ENCODE results near the gene ACTL8.

ACTL8 gene, protein sequence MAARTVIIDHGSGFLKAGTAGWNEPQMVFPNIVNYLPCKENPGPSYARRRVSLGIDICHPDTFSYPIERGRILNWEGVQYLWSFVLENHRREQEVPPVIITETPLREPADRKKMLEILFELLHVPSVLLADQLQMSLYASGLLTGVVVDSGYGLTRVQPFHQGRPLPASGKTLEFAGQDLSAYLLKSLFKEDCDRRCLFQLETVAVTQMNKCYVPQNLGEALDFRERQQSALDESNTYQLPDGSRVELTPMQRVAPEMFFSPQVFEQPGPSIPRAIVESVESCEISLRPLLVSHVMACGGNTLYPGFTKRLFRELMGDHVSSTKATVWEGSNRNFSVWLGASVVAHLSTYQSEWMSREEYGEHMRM

GRCh38 chr1:17755120-17755519, at the start of gene ACTL8:
Gene ACTL8 (plus strand): TSS chr1:17755333. CDS start chr1:17823009, 67,676 bp downstream.
- DNase-seq (ENCODE audit: low read depth, low spot score) = no peak

GRCh38 chr1:17706445-17706844, 48.7 kb upstream of the ACTL8 start:
- DNase-seq (ENCODE audit: low read depth, low spot score) = no peak
- H3K9me3 ChIP-seq (ENCODE audit: insufficient read depth, low read length) = peaks cover 23% of the 10 kb centered on the region; the same call in 1 of the 2 replicates
- no peak overlapping the region for H3K4me3 ChIP-seq (ENCODE audit: insufficient read length, low read depth)
- no peaks in the 10 kb centered on the region for H3K27me3 ChIP-seq (ENCODE audit: insufficient read depth, insufficient read length)
- H3K36me3 ChIP-seq (ENCODE audit: insufficient read depth, insufficient read length, low read length) = no peaks in the 10 kb centered on the region
- peaks cover 2% of the 10 kb centered on the region for H3K4me1 ChIP-seq (ENCODE audit: insufficient read depth, insufficient read length)
- TF ChIP-seq ZNF274 (IDR thresholded peaks at IDR 0.05; ENCODE audit: low read depth, low read length) (no peak), YY1 (IDR thresholded peaks at IDR 0.05; ENCODE audit: insufficient read depth, insufficient read length) (no peak), SUZ12 (IDR thresholded peaks at IDR 0.05; ENCODE audit: extremely low read depth, insufficient read depth, insufficient read length) (no peak)
- H3K9ac ChIP-seq (ENCODE audit: insufficient read length, low read depth) = no peak overlapping the region

More at GRCh38 chr1:17755120-17755519, at the start of gene ACTL8:
- Histone ChIP-seq H3K27me3 (ENCODE audit: insufficient read depth, insufficient read length) (no peaks in the 10 kb centered on the region), H3K36me3 (ENCODE audit: insufficient read depth, insufficient read length, low read length) (no peaks in the 10 kb centered on the region), H3K4me3 (ENCODE audit: insufficient read length, low read depth) (no peak within 1 kb of the TSS), H3K9ac (ENCODE audit: insufficient read length, low read depth) (no peak within 1 kb of the TSS), H3K4me1 (ENCODE audit: insufficient read depth, insufficient read length) (no peaks in the 10 kb centered on the region), H3K9me3 (ENCODE audit: insufficient read depth, low read length) (peaks cover 44% of the 10 kb centered on the region)
- TF ChIP-seq SUZ12 (IDR thresholded peaks at IDR 0.05; ENCODE audit: extremely low read depth, insufficient read depth, insufficient read length) (no peak), ZNF274 (IDR thresholded peaks at IDR 0.05; ENCODE audit: low read depth, low read length) (no peak)

- H3K4me3 ChIP-seq (ENCODE audit: insufficient read length, low read depth) = no peak overlapping the region
- no peak for DNase-seq (ENCODE audit: low read depth, low spot score)
- no peaks in the 10 kb centered on the region for H3K27me3 ChIP-seq (ENCODE audit: insufficient read depth, insufficient read length)
- no peaks in the 10 kb centered on the region for H3K4me1 ChIP-seq (ENCODE audit: insufficient read depth, insufficient read length)
- H3K9me3 ChIP-seq (ENCODE audit: insufficient read depth, low read length) = peaks cover 27% of the 10 kb centered on the region; the same call in 1 of the 2 replicates
- no peaks in the 10 kb centered on the region for H3K36me3 ChIP-seq (ENCODE audit: insufficient read depth, insufficient read length, low read length)
- TF ChIP-seq YY1 (IDR thresholded peaks at IDR 0.05; ENCODE audit: insufficient read depth, insufficient read length) (no peak), ZNF274 (IDR thresholded peaks at IDR 0.05; ENCODE audit: low read depth, low read length) (no peak), SUZ12 (IDR thresholded peaks at IDR 0.05; ENCODE audit: extremely low read depth, insufficient read depth, insufficient read length) (no peak)
- no peak overlapping the region for H3K9ac ChIP-seq (ENCODE audit: insufficient read length, low read depth)
Measured at GRCh38 chr1:17709981-17710380, 45.2 kb upstream of the ACTL8 start.

DNA sequence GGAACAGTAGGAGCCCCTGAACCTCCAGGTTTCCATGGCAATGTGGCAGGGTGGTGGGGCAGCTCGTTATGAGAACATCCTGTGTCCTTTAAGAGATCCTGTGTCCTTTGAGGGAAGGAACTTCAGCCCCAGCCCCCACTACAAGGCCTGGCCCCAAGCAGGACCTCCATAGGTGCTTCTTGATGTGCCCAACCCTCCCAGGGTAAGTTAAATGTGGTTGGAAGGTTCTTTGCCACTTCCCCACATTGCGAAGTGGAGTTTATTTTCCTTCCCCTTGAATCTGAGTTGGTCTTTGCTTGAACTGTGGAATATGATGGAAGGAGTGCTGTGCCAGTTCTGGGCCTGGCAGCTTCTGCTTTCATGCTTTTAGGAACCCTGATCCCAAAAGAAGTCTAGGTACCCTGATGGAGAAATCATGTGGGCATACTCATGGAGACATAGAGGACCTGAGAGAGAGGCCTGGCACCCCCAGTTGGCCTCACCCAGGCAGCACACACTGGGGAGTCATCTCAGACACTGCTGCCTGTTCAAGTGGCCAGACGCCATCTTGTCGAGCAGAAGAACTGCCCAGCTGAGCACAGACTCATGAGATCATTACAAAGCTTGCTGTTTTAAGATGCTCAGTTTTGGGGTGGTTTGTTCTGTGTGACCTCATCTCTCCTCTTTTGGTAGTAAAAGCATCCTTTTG, 44.1 kb upstream of the ACTL8 start:
- TF ChIP-seq SUZ12 (IDR thresholded peaks at IDR 0.05; ENCODE audit: extremely low read depth, insufficient read depth, insufficient read length) (no peak), ZNF274 (IDR thresholded peaks at IDR 0.05; ENCODE audit: low read depth, low read length) (no peak), YY1 (IDR thresholded peaks at IDR 0.05; ENCODE audit: insufficient read depth, insufficient read length) (no peak)
- H3K4me3 ChIP-seq (ENCODE audit: insufficient read length, low read depth) = no peak overlapping the region
- DNase-seq (ENCODE audit: low read depth, low spot score) = no peak
- H3K27me3 ChIP-seq (ENCODE audit: insufficient read depth, insufficient read length) = no peaks in the 10 kb centered on the region
- H3K9ac ChIP-seq (ENCODE audit: insufficient read length, low read depth) = no peak overlapping the region
- H3K9me3 ChIP-seq (ENCODE audit: insufficient read depth, low read length) = peaks cover 27% of the 10 kb centered on the region; the same call in 1 of the 2 replicates
- no peaks in the 10 kb centered on the region for H3K4me1 ChIP-seq (ENCODE audit: insufficient read depth, insufficient read length)
- H3K36me3 ChIP-seq (ENCODE audit: insufficient read depth, insufficient read length, low read length) = no peaks in the 10 kb centered on the region

- no peaks in the 10 kb centered on the region for H3K4me1 ChIP-seq (ENCODE audit: insufficient read depth, insufficient read length)
- TF ChIP-seq YY1 (IDR thresholded peaks at IDR 0.05; ENCODE audit: insufficient read depth, insufficient read length) (no peak), ZNF274 (IDR thresholded peaks at IDR 0.05; ENCODE audit: low read depth, low read length) (no peak), SUZ12 (IDR thresholded peaks at IDR 0.05; ENCODE audit: extremely low read depth, insufficient read depth, insufficient read length) (no peak)
- no peak for DNase-seq (ENCODE audit: low read depth, low spot score)
- no peaks in the 10 kb centered on the region for H3K36me3 ChIP-seq (ENCODE audit: insufficient read depth, insufficient read length, low read length)
- no peak overlapping the region for H3K4me3 ChIP-seq (ENCODE audit: insufficient read length, low read depth)
- no peak overlapping the region for H3K9ac ChIP-seq (ENCODE audit: insufficient read length, low read depth)
- no peaks in the 10 kb centered on the region for H3K27me3 ChIP-seq (ENCODE audit: insufficient read depth, insufficient read length)
- H3K9me3 ChIP-seq (ENCODE audit: insufficient read depth, low read length) = peaks cover 27% of the 10 kb centered on the region; the same call in 1 of the 2 replicates
Measured at GRCh38 chr1:17711577-17711910, 43.6 kb upstream of the ACTL8 start.

DNA sequence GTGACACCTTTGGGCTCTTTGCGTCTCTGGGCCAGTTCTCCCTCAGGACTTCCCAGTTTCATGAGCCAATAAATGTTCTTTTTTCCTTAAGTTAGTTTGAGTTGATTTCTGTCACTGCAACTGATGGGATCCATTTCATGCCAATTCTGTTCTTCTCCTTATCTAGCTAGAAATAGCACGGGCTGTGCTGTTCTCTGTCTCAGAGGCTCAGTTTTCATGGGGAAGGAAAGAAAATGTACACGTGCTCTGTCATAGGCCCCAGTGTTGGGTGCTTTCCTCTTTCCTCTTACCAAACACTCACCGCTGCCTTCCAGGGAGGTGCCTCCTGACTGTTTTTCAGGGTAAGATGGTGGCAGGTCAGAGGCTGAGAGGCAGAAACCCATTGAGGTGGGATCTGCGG, 43.2 kb upstream of the ACTL8 start:
- no peak for DNase-seq (ENCODE audit: low read depth, low spot score)
- Histone ChIP-seq H3K4me3 (ENCODE audit: insufficient read length, low read depth) (no peak overlapping the region), H3K9ac (ENCODE audit: insufficient read length, low read depth) (no peak overlapping the region), H3K4me1 (ENCODE audit: insufficient read depth, insufficient read length) (no peaks in the 10 kb centered on the region), H3K9me3 (ENCODE audit: insufficient read depth, low read length) (peaks cover 27% of the 10 kb centered on the region; the same call in 1 of the 2 replicates), H3K27me3 (ENCODE audit: insufficient read depth, insufficient read length) (no peaks in the 10 kb centered on the region), H3K36me3 (ENCODE audit: insufficient read depth, insufficient read length, low read length) (no peaks in the 10 kb centered on the region)
- TF ChIP-seq SUZ12 (IDR thresholded peaks at IDR 0.05; ENCODE audit: extremely low read depth, insufficient read depth, insufficient read length) = no peak
- no peak for TF ChIP-seq YY1 (IDR thresholded peaks at IDR 0.05; ENCODE audit: insufficient read depth, insufficient read length)
- TF ChIP-seq ZNF274 (IDR thresholded peaks at IDR 0.05; ENCODE audit: low read depth, low read length) = no peak

DNA sequence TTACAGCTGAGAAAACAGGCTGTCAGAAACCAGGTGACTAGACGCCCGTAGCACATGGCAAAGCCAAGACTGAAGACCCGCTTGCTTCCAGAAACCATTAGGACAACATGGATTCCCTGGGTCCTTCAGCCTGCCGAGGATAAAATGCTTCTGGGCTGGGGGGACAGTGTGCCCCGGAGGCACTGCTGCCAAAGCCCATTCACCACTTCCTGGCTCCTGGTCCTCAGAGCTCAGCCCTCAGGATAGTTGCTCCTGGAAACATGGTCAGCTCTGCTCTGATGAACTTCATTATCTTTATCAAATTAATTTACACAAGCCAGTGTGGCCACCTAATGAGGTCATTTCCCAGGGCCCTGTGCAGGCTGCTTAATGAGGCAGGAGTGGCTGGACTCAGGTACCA, 41.1 kb upstream of the ACTL8 start:
- no peaks in the 10 kb centered on the region for H3K27me3 ChIP-seq (ENCODE audit: insufficient read depth, insufficient read length)
- no peak overlapping the region for H3K4me3 ChIP-seq (ENCODE audit: insufficient read length, low read depth)
- H3K9ac ChIP-seq (ENCODE audit: insufficient read length, low read depth) = no peak overlapping the region
- TF ChIP-seq YY1 (IDR thresholded peaks at IDR 0.05; ENCODE audit: insufficient read depth, insufficient read length) = no peak
- TF ChIP-seq SUZ12 (IDR thresholded peaks at IDR 0.05; ENCODE audit: extremely low read depth, insufficient read depth, insufficient read length) = no peak
- no peak for TF ChIP-seq ZNF274 (IDR thresholded peaks at IDR 0.05; ENCODE audit: low read depth, low read length)
- H3K4me1 ChIP-seq (ENCODE audit: insufficient read depth, insufficient read length) = peaks cover 3% of the 10 kb centered on the region
- H3K9me3 ChIP-seq (ENCODE audit: insufficient read depth, low read length) = peaks cover 27% of the 10 kb centered on the region; the same call in 1 of the 2 replicates
- DNase-seq (ENCODE audit: low read depth, low spot score) = no peak
- no peaks in the 10 kb centered on the region for H3K36me3 ChIP-seq (ENCODE audit: insufficient read depth, insufficient read length, low read length)

Measured in NT2/D1 (cell line).